HG03095 (cell line): Measurements from ENCODE around the gene ST3GAL2.

ENCODE experiments used
- ATAC-seq: cut with Tn5 transposase; IDR thresholded peaks from one replicate; pipeline ENCODE4 v1.9.1; 2021; ENCODE audit warnings: moderate library complexity; ENCODE audit not compliant: unreplicated experiment

ST3GAL2 gene, protein sequence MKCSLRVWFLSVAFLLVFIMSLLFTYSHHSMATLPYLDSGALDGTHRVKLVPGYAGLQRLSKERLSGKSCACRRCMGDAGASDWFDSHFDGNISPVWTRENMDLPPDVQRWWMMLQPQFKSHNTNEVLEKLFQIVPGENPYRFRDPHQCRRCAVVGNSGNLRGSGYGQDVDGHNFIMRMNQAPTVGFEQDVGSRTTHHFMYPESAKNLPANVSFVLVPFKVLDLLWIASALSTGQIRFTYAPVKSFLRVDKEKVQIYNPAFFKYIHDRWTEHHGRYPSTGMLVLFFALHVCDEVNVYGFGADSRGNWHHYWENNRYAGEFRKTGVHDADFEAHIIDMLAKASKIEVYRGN

DNA sequence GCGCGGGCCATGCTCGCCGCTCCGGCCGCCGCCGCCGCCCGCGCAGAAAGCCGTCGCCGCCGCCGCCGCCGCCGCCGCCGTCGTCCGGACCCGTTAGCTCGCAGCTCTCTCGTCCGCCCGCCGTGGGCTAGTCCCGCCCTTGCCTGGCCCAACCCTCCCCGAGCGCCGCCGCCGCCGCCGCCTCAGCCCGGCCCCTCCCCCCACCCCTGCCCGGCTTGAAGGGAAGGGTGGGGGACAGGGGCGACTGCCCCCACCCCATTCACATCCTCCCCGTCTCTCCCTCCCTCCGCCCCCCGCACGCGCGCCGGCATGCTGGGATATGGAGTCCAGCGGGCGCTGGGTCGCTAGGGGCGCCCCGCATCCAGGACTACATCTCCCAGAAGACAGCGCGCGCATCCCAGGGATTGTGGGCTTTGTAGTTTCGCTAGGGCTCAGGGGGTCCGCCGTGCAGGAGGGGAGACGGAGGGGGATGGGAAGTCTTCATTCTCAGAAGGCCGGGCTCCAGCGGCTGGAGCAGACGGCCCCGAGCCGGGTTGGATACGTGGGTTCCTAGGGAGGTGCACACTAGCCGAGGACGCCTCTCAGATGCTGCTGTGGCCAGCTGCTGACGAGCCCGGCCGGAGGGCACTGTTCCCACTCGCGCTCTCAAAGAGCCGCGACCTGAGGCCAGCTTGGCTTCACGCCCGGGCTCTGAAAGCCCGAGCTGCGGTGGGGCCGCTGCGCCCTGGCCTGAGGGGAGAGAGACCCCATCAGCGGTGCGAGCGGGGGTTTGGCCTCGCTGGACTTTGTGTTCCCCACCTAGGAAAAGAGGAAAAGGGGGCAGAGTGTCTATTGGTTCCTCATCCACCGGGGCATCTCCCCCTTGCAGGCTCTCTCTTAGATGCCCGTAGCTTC lies at the start of gene ST3GAL2:
Gene ST3GAL2, minus strand, starts transcription at position 132 of the 894 bp plus-strand sequence. CDS start 40,570 bp downstream, outside the sequence.
- peak; percentile 76 for ATAC-seq

DNA sequence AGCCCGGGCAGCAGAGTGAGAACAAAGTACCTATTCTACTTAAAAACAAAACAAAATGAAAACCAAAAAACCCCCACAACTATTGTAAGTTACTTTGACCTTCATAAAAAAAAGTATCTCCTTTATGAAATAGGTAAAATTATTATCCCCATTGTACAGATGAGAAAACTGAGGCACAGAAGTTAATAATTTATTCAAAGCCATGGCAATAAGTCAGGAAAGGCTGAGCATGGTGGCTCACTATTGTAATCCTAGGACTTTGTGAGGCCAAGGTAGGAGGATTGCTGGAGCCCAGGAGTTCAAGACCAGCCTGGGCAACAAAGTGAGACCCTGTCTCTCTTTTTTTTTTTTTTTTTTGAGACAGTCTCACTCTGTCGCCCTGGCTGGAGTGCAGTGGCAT lies 46.0 kb upstream of the ST3GAL2 start:
- no peak for ATAC-seq

DNA sequence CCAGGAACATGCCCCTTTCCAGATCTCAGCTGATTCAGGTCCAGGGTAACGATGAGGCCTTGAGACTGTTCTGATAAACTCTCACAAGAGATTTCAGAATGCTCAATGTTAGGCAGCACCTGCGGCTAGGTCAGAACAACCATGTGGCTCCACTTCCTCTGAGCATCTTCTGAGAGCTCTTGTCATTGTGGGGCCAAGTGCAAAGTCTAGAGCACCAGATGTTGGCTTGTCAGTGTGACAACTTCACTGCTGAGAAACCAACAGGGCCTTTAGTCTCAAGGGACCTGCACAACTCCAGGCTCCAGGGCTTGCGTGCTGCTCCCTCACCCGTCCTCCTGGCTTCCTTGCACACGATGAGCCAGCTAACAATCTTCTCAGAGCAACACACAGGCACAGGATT lies 44.5 kb upstream of the ST3GAL2 start:
- peak; percentile 56 for ATAC-seq

DNA sequence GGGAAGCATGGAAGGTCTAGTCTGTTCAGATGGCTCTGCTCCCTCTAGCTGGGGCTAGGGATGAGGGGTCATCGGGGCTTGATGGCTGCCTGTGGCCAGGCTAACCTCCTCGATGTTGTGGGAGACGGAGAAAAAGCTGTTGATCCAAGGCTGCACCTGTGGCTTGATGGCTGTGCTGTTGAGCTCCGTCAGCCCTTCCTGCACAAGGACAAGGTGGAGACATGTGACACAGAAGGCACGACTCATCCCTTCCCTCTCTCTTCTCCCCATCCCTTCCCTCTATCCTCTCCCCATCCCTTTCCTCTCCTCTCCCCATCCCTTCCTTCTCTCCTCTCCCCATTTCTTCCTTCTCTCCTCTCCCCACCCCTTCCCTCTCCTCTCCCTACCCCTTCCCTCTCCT lies 43.7 kb upstream of the ST3GAL2 start:
- ATAC-seq = no peak

DNA sequence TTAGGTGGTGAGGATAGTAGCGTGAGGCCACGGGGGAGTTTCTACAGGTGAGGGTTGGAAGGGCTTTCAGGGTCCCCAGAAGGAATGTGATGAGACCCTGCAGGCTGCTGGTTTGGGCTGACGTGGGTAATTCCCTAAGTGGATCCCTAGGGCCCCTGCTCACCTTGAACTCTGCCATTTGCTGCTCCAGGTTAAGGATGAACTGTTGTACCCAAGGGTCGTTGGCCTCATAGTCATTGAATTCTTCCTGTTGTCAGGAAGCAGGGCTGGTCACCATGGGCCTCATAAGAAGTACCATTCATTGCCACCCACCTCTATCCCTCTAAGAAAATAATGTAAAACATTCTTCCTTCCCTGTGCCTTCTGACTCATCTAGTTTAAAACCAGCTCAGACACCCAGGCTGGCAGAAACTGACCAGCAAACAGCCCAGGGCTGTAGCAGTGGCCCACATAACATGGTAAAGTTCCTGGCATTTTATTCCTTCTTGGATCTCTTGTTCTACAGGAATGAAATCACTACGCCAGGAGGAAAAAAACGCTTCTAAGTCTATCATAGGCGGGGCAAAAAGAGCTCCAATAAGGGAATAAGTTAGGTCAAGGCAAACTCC lies 43.1 kb upstream of the ST3GAL2 start:
- ATAC-seq = no peak

DNA sequence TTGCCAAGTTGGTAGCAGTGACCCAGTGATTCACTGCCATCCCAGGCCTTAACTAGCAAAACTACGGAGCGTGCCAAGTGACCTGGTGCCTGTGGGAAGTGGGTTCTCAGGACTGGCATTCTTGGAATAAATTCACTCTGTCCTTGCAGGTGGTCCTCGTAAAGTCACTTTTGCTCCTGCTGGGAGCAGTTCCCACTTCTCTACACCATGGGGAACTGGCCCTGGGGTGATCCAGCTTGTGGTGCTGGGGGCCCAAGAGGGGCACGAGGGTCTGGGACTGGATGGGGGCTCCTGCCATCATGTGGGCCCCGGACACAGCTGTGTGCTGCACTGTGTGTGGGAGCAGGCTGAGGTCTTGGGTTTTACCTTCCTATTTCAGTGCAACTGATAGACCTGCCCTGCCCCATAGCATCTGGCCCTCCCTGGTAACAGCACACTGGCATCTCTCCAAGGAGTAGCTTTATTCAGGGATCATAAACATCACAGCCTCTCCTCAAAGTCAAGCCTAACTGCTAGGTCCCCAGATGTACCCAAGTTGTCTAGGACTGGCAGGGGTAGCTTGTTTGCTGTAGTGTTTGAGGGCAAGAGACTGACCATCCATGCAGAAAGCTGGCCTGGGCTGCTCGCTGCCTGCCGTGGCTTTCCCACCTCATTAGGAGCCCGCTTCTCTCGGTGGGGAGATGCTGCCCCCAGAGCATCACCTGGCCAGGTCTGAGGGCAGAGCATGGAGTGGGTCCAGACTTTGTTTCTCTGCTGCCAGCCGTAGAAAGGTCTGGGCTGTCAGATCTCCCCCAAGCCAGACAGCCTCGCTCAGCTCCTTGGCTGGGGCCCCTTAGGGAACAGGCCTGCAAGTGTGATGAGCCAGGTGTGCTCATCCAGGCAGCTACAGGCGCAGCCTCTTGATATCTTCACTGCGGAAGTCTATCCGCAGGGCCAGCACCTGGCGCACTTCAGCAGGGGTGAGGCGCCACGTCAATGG lies 41.5 kb upstream of the ST3GAL2 start:
- no peak for ATAC-seq

DNA sequence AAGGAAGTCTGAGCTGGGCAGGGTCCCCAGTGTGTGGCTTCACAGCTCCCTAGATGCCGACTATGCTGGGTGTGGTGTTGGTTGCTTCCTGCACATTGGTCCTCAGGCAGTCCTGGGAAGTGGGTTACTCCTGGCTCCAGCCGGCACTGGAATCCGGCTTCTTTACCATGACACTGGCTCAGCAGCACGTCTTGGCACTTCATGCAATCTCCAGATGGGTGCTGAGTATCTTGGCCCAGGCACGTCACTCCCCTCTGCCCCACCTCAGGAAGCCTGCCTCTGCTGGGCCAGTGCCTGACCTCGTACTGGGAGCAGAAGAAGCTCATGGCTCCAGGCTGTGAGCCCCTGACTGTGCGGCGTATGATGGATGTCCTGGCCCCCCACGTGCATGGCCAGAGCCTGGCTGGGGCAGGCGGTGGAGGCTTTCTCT lies 40.0 kb upstream of the ST3GAL2 start:
- ATAC-seq = no peak

DNA sequence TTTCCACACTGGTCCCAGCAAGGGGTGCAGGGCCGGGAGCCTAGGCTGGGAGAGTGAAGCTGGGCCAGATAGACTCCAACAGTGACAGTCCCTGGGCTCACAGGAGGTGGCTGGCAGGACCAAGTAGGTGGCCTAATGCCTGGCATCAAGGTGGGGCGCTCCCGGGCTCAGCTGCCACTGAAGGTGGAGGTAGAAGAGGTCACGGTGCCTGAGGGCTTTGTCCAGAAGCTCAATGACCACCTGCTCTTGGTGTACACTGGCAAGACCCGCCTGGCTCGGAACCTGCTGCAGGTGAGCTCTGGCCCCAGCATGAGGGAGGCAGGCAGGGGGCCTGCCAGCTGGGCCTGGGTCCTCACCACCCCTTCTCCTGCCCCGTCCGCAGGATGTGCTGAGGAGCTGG lies 39.3 kb upstream of the ST3GAL2 start:
- ATAC-seq = no peak

DNA sequence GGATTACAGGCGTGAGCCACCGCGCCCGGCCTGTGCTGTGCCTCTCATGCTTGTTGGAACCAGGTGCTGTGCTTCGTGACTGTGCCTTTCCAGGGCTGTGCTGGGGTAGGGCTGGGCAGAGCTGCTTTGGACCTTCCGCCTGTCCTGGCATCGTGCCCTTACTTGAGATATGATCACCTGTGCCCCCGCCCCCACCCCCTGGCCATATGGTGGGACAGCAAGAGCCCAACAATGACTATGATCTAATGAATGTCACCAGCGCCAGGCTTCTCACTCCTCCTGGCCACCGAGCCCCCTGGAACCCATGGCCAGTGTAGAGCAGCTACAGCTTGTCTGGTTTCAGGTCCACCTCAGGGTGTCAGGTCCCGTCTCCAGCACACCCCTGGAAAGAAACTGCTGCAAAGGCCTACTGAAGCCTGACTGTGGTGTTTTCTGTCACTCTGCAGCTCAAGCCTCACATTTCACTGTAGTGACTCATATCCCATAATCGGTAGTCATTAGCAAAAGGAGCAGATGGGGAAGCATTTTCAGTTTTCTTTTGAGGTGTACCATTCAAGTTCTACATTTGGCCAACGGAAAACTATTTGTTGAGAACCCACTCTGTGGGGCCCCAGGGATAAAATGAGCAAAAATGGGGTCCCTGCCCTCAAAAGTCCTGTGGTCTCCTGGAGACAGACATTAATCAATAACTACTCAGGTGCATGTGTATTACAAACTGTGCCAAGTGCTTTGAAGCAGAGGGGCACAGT lies 37.5 kb upstream of the ST3GAL2 start:
- peak; percentile 77 for ATAC-seq

DNA sequence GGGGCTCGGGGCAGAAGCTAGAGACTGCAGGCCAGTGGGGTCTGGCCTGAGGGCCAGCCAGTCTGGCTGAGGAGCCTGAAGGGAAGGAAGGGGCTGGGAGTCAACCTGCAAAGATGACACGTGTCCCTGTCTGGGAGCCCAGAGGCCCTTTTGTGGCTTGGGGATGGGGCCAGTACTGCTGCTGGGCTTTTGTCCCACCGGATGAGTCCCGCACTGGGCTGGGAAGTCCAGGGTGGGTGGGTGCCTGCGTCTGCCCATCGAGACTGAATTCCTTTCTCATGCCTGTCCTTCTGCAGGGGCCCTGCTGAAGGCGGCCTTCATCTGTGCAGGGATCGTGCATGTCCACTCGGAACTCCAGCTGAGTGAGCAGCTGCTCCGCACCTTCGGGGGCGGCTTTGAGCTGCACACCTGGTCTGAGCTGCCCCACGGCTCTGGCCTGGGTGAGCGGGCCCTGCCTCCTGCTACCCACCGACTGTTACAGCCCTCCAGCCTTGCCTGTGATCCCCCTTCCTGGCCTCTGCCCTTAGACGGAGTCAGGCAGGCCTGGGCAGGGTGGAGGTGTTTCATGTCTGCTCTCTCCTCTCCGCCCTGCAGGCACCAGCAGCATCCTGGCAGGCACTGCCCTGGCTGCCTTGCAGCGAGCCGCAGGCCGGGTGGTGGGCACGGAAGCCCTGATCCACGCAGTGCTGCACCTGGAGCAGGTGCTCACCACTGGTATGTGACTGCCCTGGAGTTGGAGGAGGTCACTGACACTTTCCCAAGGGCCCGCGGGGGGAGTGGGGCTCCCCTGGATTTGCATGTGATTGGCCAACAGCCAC lies 36.4 kb upstream of the ST3GAL2 start:
- ATAC-seq = no peak

DNA sequence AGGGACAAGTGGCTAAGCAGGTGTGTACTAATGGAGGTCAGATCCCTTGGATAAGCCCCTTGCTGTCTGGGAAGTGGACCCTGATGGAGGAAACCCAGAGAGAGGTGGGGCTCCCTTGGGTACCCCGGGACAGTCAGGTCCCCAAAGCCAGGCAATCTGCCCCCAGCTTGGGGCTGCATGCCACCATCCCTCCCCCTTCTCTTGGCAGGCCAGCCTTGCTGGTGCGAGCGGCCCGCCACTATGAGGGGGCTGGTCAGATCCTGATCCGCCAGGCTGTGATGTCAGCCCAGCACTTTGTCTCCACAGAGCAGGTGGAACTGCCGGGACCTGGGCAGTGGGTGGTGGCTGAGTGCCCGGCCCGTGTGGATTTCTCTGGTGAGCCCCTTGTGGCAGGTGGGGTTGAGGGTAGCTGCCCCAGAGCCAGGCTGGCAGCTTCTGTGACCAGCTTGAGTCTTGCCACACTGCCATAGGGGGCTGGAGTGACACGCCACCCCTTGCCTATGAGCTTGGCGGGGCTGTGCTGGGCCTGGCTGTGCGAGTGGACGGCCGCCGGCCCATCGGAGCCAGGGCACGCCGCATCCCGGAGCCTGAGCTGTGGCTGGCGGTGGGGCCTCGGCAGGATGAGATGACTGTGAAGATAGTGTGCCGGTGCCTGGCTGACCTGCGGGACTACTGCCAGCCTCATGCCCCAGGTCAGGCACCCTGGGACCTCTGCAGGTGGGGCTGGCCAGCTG lies 35.6 kb upstream of the ST3GAL2 start:
- ATAC-seq = no peak

DNA sequence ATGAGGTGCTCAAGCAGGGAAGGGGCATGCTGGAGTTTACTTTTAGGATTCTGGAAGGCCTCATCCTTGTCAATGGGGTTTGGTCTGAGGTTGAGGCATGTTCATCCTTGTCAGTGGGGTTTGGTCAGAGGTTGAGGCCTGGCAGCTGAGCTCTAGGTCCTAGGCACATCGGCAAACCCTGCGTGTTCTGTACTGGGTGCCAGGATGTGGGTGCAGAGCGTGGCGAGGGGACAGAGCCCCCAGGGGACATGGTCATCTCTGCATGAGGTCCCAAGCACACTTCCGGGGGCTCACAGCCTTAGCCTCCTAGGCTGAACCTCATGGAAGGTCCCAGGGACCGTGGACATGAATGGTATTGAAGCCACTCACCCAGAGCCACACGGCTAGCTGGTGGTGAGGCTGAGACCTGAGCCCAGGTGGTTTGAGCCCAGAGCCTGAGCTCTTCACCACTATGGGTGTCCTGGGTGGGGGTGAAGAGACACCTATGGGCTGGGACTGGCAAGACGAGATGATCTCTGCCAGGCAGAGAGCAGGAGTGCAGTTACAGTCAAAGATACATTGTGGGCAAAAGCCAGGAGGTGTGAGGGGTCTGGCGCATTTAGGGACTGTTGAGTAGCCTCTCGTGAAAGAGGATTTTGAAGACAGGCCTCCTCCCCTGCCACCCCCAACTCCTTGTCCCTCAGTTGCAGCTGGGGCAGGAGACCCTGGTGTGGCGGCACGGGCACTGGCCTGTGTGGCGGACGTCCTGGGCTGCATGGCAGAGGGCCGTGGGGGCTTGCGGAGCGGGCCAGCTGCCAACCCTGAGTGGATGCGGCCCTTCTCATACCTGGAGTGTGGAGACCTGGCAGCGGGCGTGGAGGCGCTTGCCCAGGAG lies 34.8 kb upstream of the ST3GAL2 start:
- ATAC-seq = no peak

DNA sequence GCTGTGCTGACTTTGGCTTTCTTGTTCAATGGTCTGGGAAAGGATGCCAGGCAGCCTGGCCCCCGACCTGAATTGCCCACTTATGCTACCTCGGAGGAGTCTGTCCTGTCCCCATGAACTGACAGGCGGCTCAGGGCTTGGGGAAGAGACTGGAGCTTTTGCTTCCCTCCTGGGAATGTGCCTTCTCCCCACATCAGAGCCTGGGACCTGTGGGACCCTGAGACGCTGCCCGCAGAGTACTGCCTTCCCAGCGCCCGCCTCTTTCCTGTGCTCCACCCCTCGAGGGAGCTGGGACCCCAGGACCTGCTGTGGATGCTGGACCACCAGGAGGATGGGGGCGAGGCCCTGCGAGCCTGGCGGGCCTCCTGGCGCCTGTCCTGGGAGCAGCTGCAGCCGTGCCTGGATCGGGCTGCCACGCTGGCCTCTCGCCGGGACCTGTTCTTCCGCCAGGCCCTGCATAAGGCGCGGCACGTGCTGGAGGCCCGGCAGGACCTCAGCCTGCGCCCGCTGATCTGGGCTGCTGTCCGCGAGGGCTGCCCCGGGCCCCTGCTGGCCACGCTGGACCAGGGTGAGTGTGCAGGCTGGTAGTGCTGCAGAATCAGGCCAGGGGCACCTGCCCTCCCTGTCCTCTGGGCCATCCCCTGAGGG lies 34.0 kb upstream of the ST3GAL2 start:
- ATAC-seq = no peak

DNA sequence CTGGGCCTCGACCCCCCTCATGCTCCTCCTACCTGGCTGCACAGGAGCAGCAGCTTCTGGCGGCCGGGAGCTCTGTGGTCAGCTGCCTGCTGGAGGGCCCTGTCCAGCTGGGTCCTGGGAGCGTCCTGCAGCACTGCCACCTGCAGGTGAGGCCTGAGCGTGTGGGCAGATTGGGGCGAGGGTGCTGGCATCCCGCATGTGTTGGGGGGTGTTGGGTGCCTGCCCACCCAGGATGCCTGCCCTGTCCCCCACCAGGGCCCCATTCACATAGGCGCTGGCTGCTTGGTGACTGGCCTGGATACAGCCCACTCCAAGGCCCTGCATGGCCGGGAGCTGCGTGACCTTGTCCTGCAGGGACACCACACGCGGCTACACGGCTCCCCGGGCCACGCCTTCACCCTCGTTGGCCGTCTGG lies 32.0 kb upstream of the ST3GAL2 start:
- ATAC-seq = no peak

DNA sequence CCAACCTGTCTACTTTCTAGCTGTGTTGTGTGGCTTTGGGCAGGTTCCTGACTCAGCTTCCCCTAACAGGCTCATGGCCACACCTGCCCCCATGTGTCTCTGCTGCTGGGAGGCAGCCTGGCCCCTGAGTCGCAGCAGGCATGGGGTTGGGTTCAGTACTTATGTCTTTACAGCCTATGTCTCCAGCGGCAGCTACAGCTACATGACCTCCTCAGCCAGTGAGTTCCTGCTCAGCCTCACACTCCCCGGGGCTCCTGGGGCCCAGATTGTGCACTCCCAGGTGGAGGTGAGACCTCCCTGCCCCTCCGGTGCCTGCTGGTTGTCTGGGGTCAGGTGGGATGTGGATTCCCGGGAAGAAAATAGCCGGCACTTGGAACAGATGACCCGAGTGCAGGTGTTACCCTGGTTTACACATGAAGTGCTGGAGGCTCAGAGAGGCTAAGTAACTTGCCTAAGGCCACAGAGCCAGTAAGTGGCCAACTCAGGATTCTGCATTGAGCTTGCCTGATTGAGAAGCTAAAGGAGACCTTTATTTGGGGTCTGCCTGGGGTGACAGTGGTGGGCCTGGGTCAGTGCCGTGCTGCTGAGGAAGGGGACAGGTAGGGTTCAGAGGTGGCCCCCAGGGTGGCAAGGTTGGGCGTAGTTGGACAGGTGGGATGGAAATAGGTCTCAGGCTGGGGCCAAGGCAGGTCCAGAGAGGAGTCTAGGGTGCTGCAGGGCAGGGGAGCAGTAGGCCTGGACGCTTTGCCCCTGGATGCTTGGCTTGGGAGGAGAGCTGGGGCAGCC lies 31.4 kb upstream of the ST3GAL2 start:
- ATAC-seq = no peak
